Measurements from ENCODE around the gene SYNDIG1.

- TF ChIP-seq CTCF (IDR thresholded peaks at IDR 0.05) (no peak), POLR2A (IDR thresholded peaks at IDR 0.05) (no peak)
These were observed 1.5 kb downstream of the SYNDIG1 start for GRCh38 chr20:24470746-24471582.

All from body of pancreas (tissue), 4 donors.